GM18520 (cell line): ENCODE results near the gene NYAP1.
"Not testable (repeated sequence)": the region's sequence is repeated elsewhere in the genome, so short reads cannot be mapped to it uniquely, and the experiment has no call there.

ENCODE experiments used
- ATAC-seq: cut with Tn5 transposase; IDR thresholded peaks from one replicate; pipeline ENCODE4 v1.9.1; 2021; ENCODE audit not compliant: unreplicated experiment

Gene NYAP1

DNA sequence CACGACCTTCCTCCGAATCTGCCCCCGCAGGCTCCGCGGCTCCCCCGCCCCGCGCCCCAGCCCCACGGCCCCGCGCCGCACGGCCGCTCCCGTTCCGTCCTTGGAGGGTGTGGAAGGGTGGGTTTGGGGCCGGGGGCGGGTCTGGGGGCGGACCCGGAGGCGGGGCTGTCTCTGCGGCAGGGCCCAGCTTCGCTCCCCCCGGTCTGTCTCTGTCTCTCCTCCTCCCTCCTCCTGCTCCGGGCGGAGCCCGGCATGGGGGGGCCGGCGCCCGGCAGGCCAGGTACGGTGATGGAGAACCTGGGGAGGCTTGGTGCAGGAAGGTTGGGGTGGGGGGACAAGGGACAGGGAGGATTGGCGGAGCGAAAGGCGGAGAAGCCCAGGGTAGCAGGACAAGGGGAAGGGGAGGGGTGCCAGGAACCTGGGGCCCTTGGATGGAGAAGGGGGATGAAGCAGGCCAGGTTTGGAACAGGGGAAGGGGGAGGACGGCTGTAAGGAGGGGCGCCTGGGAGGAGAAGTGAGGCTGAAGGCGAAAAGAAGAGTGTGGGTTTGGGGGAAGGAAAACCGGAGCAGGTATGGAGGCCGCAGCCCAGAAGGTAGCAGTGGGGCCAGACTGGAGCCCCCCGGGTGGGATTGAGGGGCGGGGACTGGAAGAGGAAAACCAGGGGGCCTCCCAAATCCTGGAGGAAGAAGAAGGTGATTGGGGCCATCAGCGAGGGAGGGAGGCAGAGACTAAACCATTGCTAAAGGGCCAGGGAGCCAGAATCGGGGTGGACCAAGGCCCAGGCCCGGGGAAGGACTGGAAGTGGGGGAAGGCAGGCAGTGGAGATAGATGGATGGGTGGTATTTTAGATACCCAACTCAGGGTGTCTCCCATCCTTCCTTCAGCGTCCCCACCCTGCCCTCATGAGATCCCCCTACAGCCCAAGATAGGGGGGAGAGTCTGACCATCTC, at the start of gene NYAP1:
NYAP1 (plus strand) TSS at position 206 of the 951 bp plus-strand sequence. CDS start 1,385 bp downstream, outside the sequence.
- no peak for ATAC-seq

DNA sequence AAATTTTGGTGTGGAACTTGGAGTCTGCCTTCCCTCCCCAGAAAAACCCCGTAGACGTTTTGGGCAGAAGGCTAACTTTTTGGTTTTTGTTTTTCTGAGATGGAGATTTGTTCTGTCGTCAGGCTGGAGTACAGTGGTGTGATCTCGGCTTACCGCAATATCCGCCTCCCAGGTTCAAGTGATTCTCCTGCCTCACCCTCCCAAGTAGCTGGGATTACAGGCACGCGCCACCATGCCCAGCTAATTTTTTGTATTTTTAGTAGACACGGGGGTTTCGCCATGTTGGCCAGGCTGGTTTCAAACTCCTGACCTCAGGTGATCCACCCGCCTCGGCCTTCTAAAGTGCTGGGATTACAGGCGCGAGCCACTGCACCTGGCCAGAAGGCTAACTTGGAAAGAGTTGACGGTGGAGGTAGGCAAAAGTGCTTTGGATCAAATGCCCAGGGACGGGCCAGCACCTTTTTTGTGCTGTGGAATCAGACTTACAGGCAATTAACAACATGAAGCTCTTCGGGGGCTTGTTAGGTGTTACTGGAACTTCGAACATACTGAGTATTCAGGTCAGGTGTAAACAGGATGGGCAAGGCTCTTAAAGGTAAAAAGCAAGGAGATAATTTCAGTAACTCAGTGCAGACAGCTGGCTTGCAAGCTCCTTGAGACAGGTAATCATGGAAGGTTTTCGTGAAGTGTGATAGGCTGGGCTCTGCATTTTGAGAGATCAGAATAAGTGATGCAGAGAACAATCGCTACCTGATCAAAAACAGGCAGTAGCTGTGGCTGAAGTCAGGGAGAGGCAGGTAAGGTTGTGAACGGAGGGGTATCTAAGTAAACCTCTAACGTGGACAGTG, 49.2 kb upstream of the NYAP1 start:
- no peak for ATAC-seq

DNA sequence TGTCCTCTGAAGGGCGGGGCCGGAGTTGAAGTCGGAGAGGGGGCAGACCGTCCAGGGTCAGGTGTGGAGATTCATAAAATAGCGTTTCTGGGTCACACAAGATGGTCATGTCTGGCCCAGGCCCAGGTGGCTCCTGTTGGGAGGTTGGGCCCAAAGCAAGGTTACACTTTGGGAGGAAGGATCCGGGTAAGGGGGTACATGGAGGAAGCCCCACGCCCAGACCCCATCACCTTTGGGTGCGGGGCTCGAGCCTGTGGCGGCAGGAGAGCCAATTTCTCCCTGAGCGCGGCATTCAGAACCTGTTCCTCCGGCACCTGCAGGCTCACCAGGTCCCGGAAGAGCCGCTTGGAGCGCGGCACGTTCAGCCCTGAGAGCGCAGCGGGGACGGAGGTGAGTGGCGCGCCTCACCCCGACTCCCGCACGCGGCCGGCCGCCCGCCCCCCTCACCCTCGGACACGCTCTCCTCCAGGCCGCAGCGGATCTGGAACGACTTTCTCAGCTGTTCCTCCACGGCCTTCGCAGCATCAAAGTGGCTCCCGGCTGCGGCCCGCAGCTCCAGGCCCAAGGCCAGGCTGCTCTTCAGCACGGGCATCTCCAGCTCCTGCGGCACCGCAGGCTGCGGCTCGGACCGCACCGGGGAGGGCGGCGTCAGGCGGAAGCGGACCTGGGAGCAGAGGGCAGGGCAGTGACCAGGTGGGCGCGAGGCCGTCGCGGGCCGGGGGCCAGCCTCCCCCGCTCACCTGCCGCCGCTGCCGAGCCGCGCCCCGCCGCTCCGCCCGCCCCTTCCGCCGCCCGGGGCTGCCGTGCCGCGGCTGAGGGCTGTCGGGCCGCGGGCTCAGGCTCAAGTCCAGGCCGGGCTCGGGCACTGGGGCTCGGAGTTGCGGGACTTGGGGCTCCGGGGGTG, 48.1 kb upstream of the NYAP1 start:
- peak; percentile 19 for ATAC-seq

DNA sequence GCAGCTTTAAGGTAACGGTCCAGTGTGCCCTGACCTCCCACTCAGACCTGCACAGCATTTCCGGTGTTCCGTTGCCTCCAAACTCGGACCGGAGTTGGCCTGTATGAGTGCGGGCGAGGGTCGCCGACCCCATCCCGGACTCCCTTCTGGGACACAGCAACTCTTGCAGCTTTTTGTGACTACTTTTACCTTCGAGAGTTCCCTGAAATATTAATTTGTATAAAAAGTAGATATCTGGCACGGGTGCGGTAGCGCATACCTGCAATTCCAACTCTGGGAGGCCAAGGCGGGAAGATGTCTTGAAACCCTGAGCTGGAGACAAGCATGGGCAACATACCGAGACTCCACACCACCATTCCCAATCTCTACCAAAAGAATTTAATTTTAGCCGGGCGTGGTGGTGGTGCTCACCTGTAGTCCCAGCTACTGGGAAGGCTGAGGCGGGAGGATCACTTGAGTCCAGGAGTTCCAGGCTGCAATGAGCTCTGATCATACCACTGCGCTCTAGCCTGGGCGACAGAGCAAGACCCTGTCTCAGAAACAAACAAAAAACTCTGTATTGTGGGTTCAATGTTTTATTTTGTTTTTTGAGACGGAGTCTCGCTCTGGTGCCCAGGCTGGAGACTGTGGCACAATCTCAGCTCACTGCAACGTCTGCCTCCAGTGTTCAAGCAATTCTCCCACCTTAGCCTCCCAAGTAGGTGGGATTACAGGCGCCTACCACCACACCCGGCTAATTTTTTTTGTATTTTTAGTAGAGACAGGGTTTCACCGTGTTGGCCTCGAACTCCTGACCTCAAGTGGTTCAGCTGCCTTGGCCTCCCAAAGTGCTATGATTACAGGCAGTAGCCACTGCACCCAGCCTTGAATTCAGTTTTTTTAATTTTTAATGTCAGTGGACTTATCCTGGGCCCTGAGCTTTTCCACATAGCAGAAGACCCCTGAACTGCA, 46.3 kb upstream of the NYAP1 start:
- ATAC-seq, result no peak

DNA sequence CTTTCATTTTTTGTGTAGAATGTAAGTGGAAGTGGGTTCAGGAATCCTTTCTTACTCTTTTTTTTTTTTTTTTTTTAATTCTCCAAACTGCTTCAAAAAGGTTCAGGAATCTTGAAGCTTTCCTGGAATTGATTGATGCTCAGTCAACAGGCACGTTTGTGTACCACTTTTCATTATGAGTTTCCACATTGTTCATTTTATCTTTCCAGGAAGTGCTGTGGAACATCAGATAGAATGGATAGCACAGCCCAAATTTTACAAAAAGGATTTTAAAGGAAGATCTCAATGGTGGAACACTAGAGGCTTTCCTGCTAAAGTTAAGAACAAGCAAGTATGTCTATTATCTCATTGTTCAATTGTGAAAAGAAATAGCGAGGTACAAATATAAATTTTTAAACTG, 45.6 kb upstream of the NYAP1 start:
- no peak for ATAC-seq

DNA sequence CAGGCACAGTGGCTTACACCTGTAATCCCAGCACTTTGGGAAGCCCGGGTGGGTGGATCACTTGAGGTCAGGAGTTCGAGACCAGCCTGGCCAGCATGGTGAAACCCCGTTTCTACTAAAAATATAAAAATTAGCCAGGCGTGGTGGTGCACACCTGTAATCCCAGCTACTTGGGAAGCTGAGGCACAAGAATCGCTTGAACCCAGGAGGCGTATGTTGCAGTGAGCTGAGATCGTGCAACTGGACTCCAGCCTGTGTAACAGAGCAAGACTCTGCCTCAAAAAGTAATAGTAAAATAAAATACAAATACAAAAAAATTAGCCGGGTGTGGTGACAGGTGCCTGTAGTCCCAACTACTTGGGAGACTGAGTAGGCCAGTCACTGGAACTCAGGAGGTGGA, 45.0 kb upstream of the NYAP1 start:
- ATAC-seq, result not testable (repeated sequence)

DNA sequence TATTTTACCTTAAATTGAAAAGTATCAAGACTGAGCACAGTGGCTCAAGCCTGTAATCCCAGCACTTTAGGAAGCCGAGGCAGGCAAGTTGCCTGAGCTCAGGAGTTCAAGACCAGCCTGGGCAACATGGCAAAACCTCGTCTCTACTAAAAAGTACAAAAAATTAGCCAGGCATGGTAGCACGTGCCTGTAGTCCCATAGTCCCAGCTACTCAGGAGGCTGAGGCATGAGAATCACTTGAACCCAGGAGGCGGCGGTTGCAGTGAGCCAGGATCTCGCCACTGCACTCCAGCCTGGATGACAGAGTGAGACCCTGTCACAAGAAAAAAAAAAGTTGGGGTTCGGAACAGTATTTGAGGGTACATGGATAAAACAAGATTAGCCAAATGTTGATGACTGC, 44.5 kb upstream of the NYAP1 start:
- ATAC-seq, result not testable (repeated sequence)

DNA sequence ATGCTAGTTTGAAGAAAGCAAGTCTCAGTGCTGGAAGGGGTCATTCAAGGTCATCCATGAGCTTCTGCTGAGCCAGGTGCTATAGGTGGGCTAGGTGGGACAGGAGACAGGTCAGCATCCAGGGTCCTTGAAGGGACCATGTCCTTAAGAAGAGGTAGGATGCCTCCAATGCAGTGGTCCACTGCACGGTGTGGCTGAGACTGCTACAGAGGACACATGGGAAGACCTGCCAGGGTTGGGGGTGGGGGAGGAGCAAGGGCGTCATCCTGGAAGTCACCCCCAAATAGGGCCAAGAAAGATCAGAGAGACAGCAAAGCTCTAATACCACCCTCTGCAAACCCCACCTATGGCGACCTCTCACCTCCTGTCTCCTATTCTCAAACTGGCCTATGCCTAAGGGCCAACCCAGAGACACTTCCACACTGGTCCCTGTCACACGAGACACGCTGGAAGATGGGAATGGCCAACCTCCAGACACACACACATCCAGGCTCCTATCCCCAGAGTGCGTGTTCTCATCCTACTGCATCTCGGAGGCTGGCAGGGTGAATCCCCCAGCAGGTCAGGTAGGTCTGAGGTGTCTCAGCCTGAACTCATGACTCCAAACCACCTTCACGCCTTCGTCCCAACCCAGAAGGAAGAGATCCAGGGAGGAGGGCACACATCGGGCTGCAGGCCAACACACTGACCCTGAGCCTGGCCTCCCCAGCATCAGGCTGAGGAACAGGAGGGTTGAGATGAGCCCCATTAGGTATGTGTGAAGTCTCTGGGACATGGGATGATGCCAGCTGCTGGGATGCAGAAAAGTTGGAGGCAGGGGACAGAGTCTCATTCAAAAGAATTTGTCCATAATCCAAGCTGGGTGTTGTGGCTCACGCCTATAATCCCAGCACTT, 41.8 kb upstream of the NYAP1 start:
- no peak for ATAC-seq

DNA sequence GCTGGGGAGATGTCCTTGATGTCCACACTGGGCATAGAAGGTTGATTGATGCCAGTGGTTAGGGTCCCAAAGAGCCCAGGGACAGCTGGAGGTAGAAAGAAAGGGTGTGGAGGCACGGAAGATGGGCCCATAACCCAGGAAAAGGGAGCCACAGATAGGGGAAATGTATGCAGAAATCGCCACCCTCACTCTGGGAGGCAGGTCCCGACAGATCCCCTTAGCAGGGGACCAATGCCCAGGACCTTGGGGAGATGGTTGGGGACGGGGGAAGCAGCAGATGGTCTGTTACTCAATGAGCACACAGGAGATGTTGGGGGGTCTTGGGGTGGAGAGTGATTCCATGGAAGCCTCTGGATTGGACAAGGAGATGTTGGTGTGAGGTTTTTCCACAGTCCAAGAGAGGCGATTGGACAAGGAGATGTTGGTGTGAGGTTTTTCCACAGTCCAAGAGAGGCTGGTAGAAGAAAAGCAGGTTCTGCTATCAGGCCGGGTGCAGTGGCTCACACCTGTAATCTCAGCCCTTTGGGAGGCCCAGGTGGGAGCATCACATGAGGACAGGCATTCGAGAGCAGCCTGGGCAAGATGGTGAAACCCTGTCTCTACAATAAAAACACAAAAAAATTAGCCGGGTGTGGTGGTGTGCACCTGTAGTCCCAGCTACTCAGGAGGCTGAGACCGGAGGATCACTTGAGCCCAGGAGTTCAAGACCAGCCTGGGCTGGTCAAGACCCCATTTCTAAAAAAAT, 40.5 kb upstream of the NYAP1 start:
- no peak for ATAC-seq

DNA sequence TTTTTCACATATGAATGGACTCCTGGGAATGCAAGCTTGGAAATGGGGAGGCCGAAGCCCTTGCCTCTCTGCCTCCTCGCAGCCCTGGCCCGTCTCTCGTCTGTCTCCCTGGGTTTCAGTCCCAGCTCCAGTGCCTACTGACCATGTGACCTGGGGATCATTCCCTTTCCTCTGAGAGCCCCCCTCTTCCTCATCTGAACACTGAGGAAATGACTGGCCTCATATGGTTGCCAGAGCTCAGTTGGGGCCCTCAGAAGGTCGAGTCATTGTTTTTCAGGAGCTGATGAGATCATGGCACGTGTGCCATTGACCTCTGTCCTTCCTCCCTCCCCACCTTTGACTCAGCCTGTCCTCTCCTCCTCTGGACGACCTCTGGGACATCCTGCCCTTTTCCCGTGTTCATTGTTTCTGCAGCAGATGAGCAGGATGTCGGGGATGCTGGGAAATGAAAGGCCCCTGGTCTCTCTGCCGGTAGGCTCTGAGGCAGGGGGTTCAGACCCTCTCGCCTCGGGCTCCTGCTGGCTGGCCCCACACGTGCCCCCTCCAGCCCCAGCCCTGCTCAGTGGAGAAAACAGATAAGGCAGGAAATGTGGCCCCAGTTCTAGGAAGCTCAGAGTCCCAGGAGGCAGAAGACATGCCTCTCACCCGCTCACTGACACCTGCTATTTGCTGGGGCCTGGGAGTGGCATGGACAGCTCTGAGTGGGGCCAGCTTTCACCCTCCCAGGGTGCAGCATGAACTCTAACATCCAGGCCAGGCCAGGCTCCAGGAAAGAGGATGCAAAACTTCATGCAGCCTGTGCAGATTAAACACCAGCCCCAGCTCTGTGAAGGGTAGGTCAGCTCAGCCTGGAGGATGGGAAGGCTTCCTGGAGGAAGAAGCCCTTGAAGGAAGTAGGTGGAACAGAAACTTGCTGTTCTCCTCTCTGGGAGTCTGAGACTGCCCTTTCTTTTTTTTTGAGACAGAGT, 39.1 kb upstream of the NYAP1 start:
- ATAC-seq, result no peak

DNA sequence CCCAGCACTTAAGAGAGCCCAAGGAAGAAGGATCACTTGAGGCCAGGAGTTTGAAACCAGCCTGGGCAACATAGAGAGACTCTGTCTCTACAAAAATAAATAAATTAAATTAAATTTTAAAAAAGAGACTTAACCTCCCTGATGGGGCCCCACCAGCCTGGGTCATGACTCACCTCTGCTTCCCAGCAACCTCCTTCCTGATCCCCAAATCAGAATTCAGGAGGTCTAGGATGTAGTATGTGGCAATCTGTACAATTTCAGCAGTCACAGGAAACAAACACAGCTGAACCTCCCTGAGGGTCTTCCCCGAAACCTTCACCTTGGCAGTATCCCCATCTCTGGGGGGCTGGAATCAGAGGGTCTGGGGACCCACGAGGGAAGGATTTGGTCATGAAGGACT, 37.7 kb upstream of the NYAP1 start:
- ATAC-seq, result no peak

DNA sequence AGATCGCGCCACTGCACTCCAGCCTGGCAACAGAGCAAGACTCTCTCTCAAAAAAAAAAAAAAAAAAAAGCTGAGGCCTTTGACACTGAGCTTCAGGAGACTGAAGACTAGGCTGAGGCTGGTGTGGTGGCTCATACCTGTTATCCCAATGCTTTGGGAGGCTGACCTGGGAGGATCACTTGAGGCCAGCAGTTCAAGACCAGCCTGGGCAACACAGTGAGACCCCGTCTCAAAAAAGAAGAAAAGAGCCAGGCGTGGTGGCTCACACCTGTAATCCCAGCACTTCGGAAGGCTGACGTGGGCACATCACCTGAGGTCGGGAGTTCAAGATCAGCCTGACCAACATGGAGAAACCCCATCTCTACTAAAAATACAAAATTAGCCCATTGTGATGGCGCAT, 36.4 kb upstream of the NYAP1 start:
- ATAC-seq, result not testable (repeated sequence)

DNA sequence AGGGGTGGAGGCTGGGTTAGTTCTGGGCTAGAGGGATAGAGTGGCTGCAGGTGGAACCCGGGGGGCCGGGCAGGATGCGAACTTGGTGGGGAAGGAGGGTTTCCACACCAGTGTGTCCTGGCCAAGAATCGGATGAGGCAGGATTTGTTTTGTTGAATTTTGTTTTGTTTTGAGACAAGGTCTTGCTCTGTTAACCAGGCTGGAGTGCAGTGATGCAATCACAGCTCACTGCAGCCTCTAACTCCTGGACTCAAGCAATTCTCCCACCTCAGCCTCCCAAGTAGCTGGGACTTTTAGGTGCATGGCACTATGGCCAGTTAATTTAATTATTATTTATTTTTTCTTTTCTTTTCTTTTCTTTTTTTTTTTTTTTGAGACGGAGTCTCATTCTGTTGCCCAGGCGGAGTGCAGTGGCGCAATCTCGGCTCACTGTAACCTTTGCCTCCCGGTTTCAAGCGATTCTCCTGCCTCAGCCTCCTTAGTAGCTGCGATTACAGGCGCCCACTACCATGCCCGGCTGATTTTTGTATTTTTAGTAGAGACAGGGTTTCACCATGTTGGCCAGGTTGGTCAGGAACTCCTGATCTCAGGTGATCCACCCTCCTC, 34.4 kb upstream of the NYAP1 start:
- ATAC-seq, result no peak

DNA sequence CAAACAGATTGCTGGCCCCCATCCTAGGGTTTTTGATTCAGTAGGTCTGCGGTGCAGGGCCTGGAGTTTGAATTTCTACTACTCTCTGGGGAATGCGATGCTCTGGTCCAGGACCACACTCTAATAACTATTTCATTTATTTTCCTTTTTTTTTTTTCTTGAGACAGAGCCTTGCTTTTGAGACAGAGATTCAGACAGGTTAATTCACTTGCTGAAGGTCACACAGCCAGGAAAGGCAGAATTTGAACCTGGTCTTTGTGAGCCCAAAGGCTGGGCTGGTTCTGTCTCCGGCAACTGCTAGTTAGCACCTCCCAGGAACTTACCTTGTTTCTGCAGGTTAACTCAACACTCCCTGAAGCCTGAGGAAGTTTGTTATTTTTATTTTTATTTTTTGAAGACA, 31.2 kb upstream of the NYAP1 start:
- no peak for ATAC-seq

DNA sequence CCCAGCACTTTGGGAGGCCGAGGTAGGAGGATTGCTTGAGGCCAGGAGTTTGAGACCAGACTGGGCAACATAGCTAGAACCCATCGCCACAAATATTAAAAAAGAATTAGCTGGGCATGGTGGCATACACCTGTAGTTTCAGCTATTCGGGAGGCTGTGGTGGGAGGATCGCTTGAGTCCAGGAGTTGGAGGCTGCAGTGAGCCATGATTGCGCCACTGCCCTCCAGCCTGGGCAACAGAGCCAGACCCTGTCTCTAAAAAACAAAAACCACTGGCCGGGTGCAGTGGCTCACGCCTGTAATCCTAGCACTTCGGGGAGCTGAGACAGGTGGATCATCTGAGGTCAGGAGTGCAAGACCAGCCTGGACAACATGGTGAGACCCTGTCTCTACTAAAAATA, 29.9 kb upstream of the NYAP1 start:
- ATAC-seq, result not testable (repeated sequence)

DNA sequence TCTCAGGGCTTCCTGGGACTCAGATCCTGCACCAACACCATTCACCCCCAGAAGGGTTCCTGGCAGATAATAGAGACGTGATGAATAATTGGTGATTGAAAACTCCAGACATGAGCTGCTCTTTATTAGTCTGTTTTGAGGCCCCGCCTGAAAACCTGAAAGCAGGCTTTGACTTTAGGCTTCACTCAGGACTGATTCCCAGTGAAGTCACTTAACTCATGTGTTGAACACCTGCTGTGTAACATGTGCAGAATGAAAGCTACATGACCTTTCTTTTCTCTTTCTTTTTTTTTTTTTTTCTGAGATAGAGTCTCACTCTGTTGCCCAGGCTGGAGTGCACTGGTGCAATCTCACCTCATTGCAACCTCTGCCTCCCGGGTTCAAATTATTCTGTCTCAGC, 28.5 kb upstream of the NYAP1 start:
- ATAC-seq, result no peak
